Measurements from ENCODE around the gene ERI3. TPM values are rescaled to one million over a fixed set of nuclear protein-coding genes. Genes with fewer than 3 reads are reported as not detected.

Gene ERI3
- total and polyA plus RNA-seq, 5 donors from 2014 or later = 27.6 to 39.8 (median 34.6) TPM

GRCh38 chr1:44312399-44313196 lies 42.5 kb downstream of the ERI3 start:
- Mint-ChIP-seq H3K9me3 (no peaks in the 10 kb centered on the region), H3K27me3 (no peaks in the 10 kb centered on the region), H3K36me3 (peaks cover 37% of the 10 kb centered on the region), H3K4me1 (peaks cover 0 to 5% (median 2%) of the 10 kb centered on the region in 4 donors), H3K4me3 (no peak overlapping the region), H3K27ac (peak overlapping the region in 1 of 3 donors; percentile 44)
- no peaks in the 10 kb centered on the region for H3K27me3 ChIP-seq (ENCODE audit: control insufficient read depth, insufficient read depth, low read length)
- H3K4me1 ChIP-seq (ENCODE audit: control insufficient read depth, insufficient read depth, low read length, poor library complexity, severe bottlenecking) = no peaks in the 10 kb centered on the region
- H3K36me3 ChIP-seq (ENCODE audit: control insufficient read depth, insufficient read depth, low read length) = peaks cover 44% of the 10 kb centered on the region
- H3K9me3 ChIP-seq (ENCODE audit: control insufficient read depth in 2 of 2, low read length in 2 of 2) = no peaks in the 10 kb centered on the region
- DNase-seq (no peak), ATAC-seq (ENCODE audit: low read depth in 2 of 2) (no peak)
- no peak overlapping the region for H3K4me3 ChIP-seq (ENCODE audit: low read depth, low read length)
- H3K27ac ChIP-seq (ENCODE audit: insufficient read depth, low read length, poor library complexity, severe bottlenecking) = no peak overlapping the region

GRCh38 chr1:44310006-44310405 lies 45.1 kb downstream of the ERI3 start:
- ATAC-seq (ENCODE audit: low read depth in 2 of 2) = no peak
- no peak overlapping the region for H3K4me3 ChIP-seq (ENCODE audit: low read depth, low read length)
- DNase-seq = no peak
- H3K27me3 Mint-ChIP-seq = no peaks in the 10 kb centered on the region
- no peaks in the 10 kb centered on the region for H3K9me3 Mint-ChIP-seq
- no peak overlapping the region for H3K4me3 Mint-ChIP-seq
- peaks cover 62% of the 10 kb centered on the region for H3K36me3 ChIP-seq (ENCODE audit: control insufficient read depth, insufficient read depth, low read length)
- no peak overlapping the region for H3K27ac ChIP-seq (ENCODE audit: insufficient read depth, low read length, poor library complexity, severe bottlenecking)
- no peaks in the 10 kb centered on the region for H3K4me1 ChIP-seq (ENCODE audit: control insufficient read depth, insufficient read depth, low read length, poor library complexity, severe bottlenecking)
- H3K9me3 ChIP-seq (ENCODE audit: control insufficient read depth in 2 of 2, low read length in 2 of 2) = no peaks in the 10 kb centered on the region
- H3K27me3 ChIP-seq (ENCODE audit: control insufficient read depth, insufficient read depth, low read length) = no peaks in the 10 kb centered on the region
- peaks cover 55% of the 10 kb centered on the region for H3K36me3 Mint-ChIP-seq
- H3K4me1 Mint-ChIP-seq = peaks cover 0 to 11% (median 7%) of the 10 kb centered on the region in 4 donors
- H3K27ac Mint-ChIP-seq = no peak overlapping the region

GRCh38 chr1:44305962-44306422 lies 49.1 kb downstream of the ERI3 start:
- peak overlapping the region in 2 of 3 donors; percentile 47 to 85 for H3K27ac Mint-ChIP-seq
- DNase-seq = peak in 1 of 3 donors; percentile 43
- peaks cover 0 to 13% (median 10%) of the 10 kb centered on the region in 4 donors for H3K4me1 Mint-ChIP-seq
- Histone ChIP-seq H3K27me3 (ENCODE audit: control insufficient read depth, insufficient read depth, low read length) (no peaks in the 10 kb centered on the region), H3K9me3 (ENCODE audit: control insufficient read depth in 2 of 2, low read length in 2 of 2) (no peaks in the 10 kb centered on the region), H3K27ac (ENCODE audit: insufficient read depth, low read length, poor library complexity, severe bottlenecking) (no peak overlapping the region), H3K36me3 (ENCODE audit: control insufficient read depth, insufficient read depth, low read length) (peaks cover 67% of the 10 kb centered on the region), H3K4me1 (ENCODE audit: control insufficient read depth, insufficient read depth, low read length, poor library complexity, severe bottlenecking) (no peaks in the 10 kb centered on the region), H3K4me3 (ENCODE audit: low read depth, low read length) (no peak overlapping the region)
- ATAC-seq (ENCODE audit: low read depth in 2 of 2) = no peak
- H3K4me3 Mint-ChIP-seq = no peak overlapping the region
- H3K27me3 Mint-ChIP-seq = no peaks in the 10 kb centered on the region
- H3K36me3 Mint-ChIP-seq = peaks cover 70% of the 10 kb centered on the region
- H3K9me3 Mint-ChIP-seq = no peaks in the 10 kb centered on the region

GRCh38 chr1:44303532-44303931 lies 51.5 kb downstream of the ERI3 start:
- Histone ChIP-seq H3K27ac (ENCODE audit: insufficient read depth, low read length, poor library complexity, severe bottlenecking) (no peak overlapping the region), H3K27me3 (ENCODE audit: control insufficient read depth, insufficient read depth, low read length) (no peaks in the 10 kb centered on the region), H3K36me3 (ENCODE audit: control insufficient read depth, insufficient read depth, low read length) (peaks cover 63% of the 10 kb centered on the region), H3K9me3 (ENCODE audit: control insufficient read depth in 2 of 2, low read length in 2 of 2) (no peaks in the 10 kb centered on the region), H3K4me1 (ENCODE audit: control insufficient read depth, insufficient read depth, low read length, poor library complexity, severe bottlenecking) (no peaks in the 10 kb centered on the region), H3K4me3 (ENCODE audit: low read depth, low read length) (no peak overlapping the region)
- Mint-ChIP-seq H3K27ac (peak overlapping the region; percentile 42 to 64 (median 44)), H3K9me3 (no peaks in the 10 kb centered on the region), H3K4me3 (no peak overlapping the region), H3K36me3 (peaks cover 69% of the 10 kb centered on the region), H3K27me3 (no peaks in the 10 kb centered on the region), H3K4me1 (peaks cover 0 to 11% (median 10%) of the 10 kb centered on the region in 4 donors)
- ATAC-seq (ENCODE audit: low read depth in 2 of 2) (no peak), DNase-seq (no peak)

DNA sequence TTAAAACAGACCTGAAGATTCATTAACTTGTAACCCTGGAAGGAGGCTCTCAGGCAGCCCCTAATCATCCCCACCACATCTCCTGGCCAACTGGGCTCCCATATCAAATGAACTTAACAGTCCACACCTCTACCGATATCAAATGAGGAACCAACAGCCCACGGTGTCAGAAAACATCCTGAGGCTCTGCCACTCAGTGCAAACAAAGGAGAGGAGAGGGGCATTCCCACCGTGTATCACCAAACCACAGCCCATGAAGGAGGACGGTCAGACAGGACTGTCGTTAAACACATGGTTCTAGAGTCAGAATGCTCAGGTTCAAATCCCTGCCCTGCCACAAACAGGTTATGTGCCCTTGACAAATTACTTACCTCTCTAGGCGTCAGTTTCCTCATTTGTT lies 52.5 kb downstream of the ERI3 start:
- no peak overlapping the region for H3K4me3 ChIP-seq (ENCODE audit: low read depth, low read length)
- Mint-ChIP-seq H3K27me3 (no peaks in the 10 kb centered on the region), H3K4me1 (peaks cover 0 to 11% (median 8%) of the 10 kb centered on the region in 4 donors), H3K27ac (peak overlapping the region in 1 of 3 donors; percentile 71), H3K4me3 (no peak overlapping the region), H3K36me3 (peaks cover 65% of the 10 kb centered on the region), H3K9me3 (no peaks in the 10 kb centered on the region)
- H3K36me3 ChIP-seq (ENCODE audit: control insufficient read depth, insufficient read depth, low read length) = peaks cover 64% of the 10 kb centered on the region
- no peak for ATAC-seq (ENCODE audit: low read depth in 2 of 2)
- H3K4me1 ChIP-seq (ENCODE audit: control insufficient read depth, insufficient read depth, low read length, poor library complexity, severe bottlenecking) = no peaks in the 10 kb centered on the region
- no peak overlapping the region for H3K27ac ChIP-seq (ENCODE audit: insufficient read depth, low read length, poor library complexity, severe bottlenecking)
- DNase-seq = no peak
- no peaks in the 10 kb centered on the region for H3K27me3 ChIP-seq (ENCODE audit: control insufficient read depth, insufficient read depth, low read length)
- no peaks in the 10 kb centered on the region for H3K9me3 ChIP-seq (ENCODE audit: control insufficient read depth in 2 of 2, low read length in 2 of 2)

DNA sequence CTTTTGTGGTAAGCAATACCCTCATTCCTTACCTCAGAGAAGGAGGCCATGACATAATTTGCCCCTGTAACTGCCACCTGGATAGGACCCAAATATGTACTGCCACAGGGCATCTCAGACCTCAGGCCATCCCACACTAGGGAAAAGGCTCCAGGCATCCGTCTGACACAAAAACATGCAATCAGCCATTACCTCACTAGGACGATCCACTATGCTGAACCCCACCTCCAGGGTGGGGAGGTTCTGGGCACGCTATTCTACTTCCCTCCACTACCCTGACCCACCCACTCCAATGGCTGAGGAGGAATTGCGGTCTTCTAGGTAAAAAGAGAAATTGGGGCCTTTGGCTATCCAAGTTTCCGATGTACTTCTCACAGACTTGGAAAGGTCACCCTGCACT lies 53.6 kb downstream of the ERI3 start:
- H3K36me3 ChIP-seq (ENCODE audit: control insufficient read depth, insufficient read depth, low read length) = peaks cover 63% of the 10 kb centered on the region
- no peak for DNase-seq
- ATAC-seq (ENCODE audit: low read depth in 2 of 2) = no peak
- no peak overlapping the region for H3K4me3 Mint-ChIP-seq
- no peaks in the 10 kb centered on the region for H3K27me3 ChIP-seq (ENCODE audit: control insufficient read depth, insufficient read depth, low read length)
- H3K27me3 Mint-ChIP-seq = no peaks in the 10 kb centered on the region
- no peak overlapping the region for H3K4me3 ChIP-seq (ENCODE audit: low read depth, low read length)
- H3K27ac Mint-ChIP-seq = no peak overlapping the region
- H3K9me3 ChIP-seq (ENCODE audit: control insufficient read depth in 2 of 2, low read length in 2 of 2) = no peaks in the 10 kb centered on the region
- no peaks in the 10 kb centered on the region for H3K4me1 ChIP-seq (ENCODE audit: control insufficient read depth, insufficient read depth, low read length, poor library complexity, severe bottlenecking)
- peaks cover 62% of the 10 kb centered on the region for H3K36me3 Mint-ChIP-seq
- H3K27ac ChIP-seq (ENCODE audit: insufficient read depth, low read length, poor library complexity, severe bottlenecking) = no peak overlapping the region
- H3K4me1 Mint-ChIP-seq = peaks cover 0 to 11% (median 6%) of the 10 kb centered on the region in 4 donors
- no peaks in the 10 kb centered on the region for H3K9me3 Mint-ChIP-seq

- H3K36me3 Mint-ChIP-seq = peaks cover 59% of the 10 kb centered on the region
- no peak for DNase-seq
Measured at GRCh38 chr1:44300852-44301251, 54.2 kb downstream of the ERI3 start.

More at GRCh38 chr1:44300852-44301251, 54.2 kb downstream of the ERI3 start:
- no peaks in the 10 kb centered on the region for H3K9me3 ChIP-seq (ENCODE audit: control insufficient read depth in 2 of 2, low read length in 2 of 2)
- H3K4me3 Mint-ChIP-seq = no peak overlapping the region
- no peaks in the 10 kb centered on the region for H3K27me3 ChIP-seq (ENCODE audit: control insufficient read depth, insufficient read depth, low read length)
- no peak overlapping the region for H3K4me3 ChIP-seq (ENCODE audit: low read depth, low read length)
- no peaks in the 10 kb centered on the region for H3K4me1 ChIP-seq (ENCODE audit: control insufficient read depth, insufficient read depth, low read length, poor library complexity, severe bottlenecking)
- H3K27ac Mint-ChIP-seq = no peak overlapping the region
- peaks cover 0 to 11% (median 1%) of the 10 kb centered on the region in 4 donors for H3K4me1 Mint-ChIP-seq
- H3K9me3 Mint-ChIP-seq = no peaks in the 10 kb centered on the region
- H3K27ac ChIP-seq (ENCODE audit: insufficient read depth, low read length, poor library complexity, severe bottlenecking) = no peak overlapping the region
- peaks cover 61% of the 10 kb centered on the region for H3K36me3 ChIP-seq (ENCODE audit: control insufficient read depth, insufficient read depth, low read length)
- ATAC-seq (ENCODE audit: low read depth in 2 of 2) = no peak
- no peaks in the 10 kb centered on the region for H3K27me3 Mint-ChIP-seq
